Measurements from ENCODE around the gene CEMIP.

The CEMIP gene

GRCh38 chr15:80852676-80853075, 73.5 kb downstream of the CEMIP start:
- DNase-seq (ENCODE audit: low spot score): no peak

GRCh38 chr15:80854104-80854503, 74.9 kb downstream of the CEMIP start:
- DNase-seq (ENCODE audit: low spot score): no peak

- DNase-seq (ENCODE audit: low spot score): no peak
These were observed 76.0 kb downstream of the CEMIP start for GRCh38 chr15:80855206-80855605.

GRCh38 chr15:80856400-80856799, 77.2 kb downstream of the CEMIP start:
- no peak for DNase-seq (ENCODE audit: low spot score)

- peak; percentile 67 for DNase-seq (ENCODE audit: low spot score)
These were observed 77.7 kb downstream of the CEMIP start for GRCh38 chr15:80856809-80857377.

- DNase-seq (ENCODE audit: low spot score): no peak
These were observed 82.6 kb downstream of the CEMIP start for GRCh38 chr15:80861731-80862170.

GRCh38 chr15:80864666-80865065, 85.5 kb downstream of the CEMIP start:
- DNase-seq (ENCODE audit: low spot score): no peak

- DNase-seq (ENCODE audit: low spot score): no peak
These were observed 87.8 kb downstream of the CEMIP start for GRCh38 chr15:80866936-80867335.

- no peak for DNase-seq (ENCODE audit: low spot score)
These were observed 91.2 kb downstream of the CEMIP start for GRCh38 chr15:80870366-80870765.

GRCh38 chr15:80870893-80871292, 91.7 kb downstream of the CEMIP start:
- no peak for DNase-seq (ENCODE audit: low spot score)

GRCh38 chr15:80871858-80872257, 92.7 kb downstream of the CEMIP start:
- no peak for DNase-seq (ENCODE audit: low spot score)

- no peak for DNase-seq (ENCODE audit: low spot score)
These were observed 94.3 kb downstream of the CEMIP start for GRCh38 chr15:80873366-80873952.

- DNase-seq (ENCODE audit: low spot score): no peak
These were observed 96.6 kb downstream of the CEMIP start for GRCh38 chr15:80875568-80876347.

- no peak for DNase-seq (ENCODE audit: low spot score)
These were observed 97.1 kb downstream of the CEMIP start for GRCh38 chr15:80876348-80876674.

GRCh38 chr15:80878242-80878866, 99.2 kb downstream of the CEMIP start:
- no peak for DNase-seq (ENCODE audit: low spot score)

- no peak for DNase-seq (ENCODE audit: low spot score)
These were observed 99.7 kb downstream of the CEMIP start for GRCh38 chr15:80878867-80879250.

- DNase-seq (ENCODE audit: low spot score): no peak
These were observed 100.9 kb downstream of the CEMIP start for GRCh38 chr15:80880086-80880485.

GRCh38 chr15:80883641-80884040, 104.5 kb downstream of the CEMIP start:
- no peak for DNase-seq (ENCODE audit: low spot score)

- no peak for DNase-seq (ENCODE audit: low spot score)
These were observed 105.9 kb downstream of the CEMIP start for GRCh38 chr15:80885016-80885579.

- DNase-seq (ENCODE audit: low spot score): no peak
These were observed 108.0 kb downstream of the CEMIP start for GRCh38 chr15:80887148-80887547.

GRCh38 chr15:80888846-80889245, 109.7 kb downstream of the CEMIP start:
- DNase-seq (ENCODE audit: low spot score): no peak

GRCh38 chr15:80890341-80891005, 111.3 kb downstream of the CEMIP start:
- DNase-seq (ENCODE audit: low spot score): no peak

Measured in HuH-7.5 (cell line).